Activated CD4-positive, alpha-beta T cell treated with anti-CD3 and anti-CD28 coated beads for 4 hours (primary cell): ENCODE data around the gene SYNPO2.

Experiments
- DNase-seq, 2 donors: peaks; one replicate each; pipeline ENCODE4 v3.0.0-alpha.2; 2020

The SYNPO2 gene

GRCh38 chr4:119082661-119083060 is 194.0 kb downstream of the SYNPO2 start:
- DNase-seq = no peak

DNA sequence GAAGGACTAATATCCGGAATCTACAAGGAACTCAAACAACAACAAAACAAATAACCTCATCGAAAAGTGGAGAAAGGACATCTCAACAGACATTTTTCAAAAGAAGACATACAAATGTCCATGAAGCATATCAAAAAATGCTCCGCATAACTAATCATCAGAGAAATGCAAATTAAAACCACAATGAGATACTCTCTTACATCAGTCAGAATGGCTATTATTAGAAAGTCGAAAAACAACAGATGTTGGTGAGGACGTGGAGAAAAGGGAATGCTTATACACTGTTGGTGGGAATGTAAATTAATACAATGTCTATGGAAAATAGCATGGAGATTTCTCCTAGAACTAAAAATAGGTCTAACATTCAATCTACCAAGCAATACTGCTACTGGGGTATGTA is 195.9 kb downstream of the SYNPO2 start:
- no peak for DNase-seq

- no peak for DNase-seq
These were observed 198.5 kb downstream of the SYNPO2 start for GRCh38 chr4:119087121-119087520.

GRCh38 chr4:119087656-119088055 is 199.0 kb downstream of the SYNPO2 start:
- no peak for DNase-seq

GRCh38 chr4:119093042-119093827 is 204.6 kb downstream of the SYNPO2 start:
- DNase-seq = no peak

- DNase-seq = no peak
These were observed 208.7 kb downstream of the SYNPO2 start for GRCh38 chr4:119097282-119097900.

DNA sequence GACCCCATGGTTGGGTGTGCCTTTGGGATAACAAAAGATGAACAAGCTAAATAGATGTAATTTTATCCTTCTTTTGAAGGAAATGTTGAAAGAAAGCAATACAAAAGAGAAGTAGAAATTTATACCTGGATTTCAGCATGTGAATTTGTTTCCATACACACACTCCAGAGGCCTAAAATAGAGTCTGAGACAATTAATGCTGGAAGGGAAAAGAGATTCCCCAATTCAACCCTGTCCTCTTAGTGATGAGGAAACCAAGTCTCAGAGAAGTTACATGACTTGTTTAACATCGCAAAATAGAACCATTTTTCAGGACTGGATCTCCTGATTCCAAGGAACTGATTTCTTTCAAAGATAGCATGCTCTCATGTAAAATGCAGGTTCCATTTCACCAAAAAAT is 209.7 kb downstream of the SYNPO2 start:
- DNase-seq = no peak

DNA sequence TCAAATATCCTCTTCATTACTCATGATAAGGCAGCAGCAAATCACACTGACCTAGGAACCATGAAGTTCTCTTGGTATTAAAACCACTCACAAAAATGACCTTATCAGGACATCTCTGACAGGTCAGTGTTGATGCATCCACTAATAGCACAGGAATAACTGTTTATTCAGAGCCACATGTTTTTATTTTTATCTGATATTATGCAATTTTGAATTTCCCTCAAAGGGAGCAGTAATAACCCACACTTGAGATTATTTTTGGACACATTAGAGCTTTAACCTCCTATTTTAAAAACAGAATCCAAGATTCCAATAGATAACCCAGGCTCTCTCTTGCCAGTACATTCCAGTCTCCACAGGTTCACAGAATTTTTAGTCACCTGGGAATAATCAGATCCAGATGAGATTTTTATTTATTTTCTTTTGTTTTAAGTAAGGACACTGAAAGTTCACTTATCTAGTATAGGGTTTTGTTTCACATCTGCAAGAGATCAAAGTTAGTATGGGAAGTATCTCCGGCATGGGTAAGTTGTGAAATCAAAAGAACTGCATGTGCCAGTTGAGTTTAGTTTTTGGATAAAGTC is 210.7 kb downstream of the SYNPO2 start:
- DNase-seq = no peak

DNA sequence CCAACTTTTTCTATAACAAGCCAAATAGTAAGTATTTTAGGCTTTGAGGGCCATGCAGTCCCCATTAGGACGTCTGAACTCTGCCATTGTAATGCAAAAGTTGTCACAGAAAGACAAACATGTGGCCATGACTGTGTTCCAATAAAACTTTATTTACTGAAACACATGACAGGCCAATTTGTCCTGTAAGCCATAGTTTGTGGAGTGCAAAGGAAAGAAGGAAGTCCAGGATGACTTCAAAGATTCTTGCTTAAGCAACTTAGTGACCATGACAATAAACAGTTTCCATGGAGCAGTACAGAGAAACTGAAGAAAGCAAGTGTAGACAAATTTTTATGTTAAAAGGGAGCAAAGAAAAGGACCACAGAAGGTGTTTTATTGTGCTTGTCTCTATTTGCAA is 212.0 kb downstream of the SYNPO2 start:
- no peak for DNase-seq

GRCh38 chr4:119103263-119103662 is 214.6 kb downstream of the SYNPO2 start:
- no peak for DNase-seq

- DNase-seq = no peak
These were observed 216.1 kb downstream of the SYNPO2 start for GRCh38 chr4:119104644-119105273.

- no peak for DNase-seq
These were observed 217.0 kb downstream of the SYNPO2 start for GRCh38 chr4:119105605-119106004.

DNA sequence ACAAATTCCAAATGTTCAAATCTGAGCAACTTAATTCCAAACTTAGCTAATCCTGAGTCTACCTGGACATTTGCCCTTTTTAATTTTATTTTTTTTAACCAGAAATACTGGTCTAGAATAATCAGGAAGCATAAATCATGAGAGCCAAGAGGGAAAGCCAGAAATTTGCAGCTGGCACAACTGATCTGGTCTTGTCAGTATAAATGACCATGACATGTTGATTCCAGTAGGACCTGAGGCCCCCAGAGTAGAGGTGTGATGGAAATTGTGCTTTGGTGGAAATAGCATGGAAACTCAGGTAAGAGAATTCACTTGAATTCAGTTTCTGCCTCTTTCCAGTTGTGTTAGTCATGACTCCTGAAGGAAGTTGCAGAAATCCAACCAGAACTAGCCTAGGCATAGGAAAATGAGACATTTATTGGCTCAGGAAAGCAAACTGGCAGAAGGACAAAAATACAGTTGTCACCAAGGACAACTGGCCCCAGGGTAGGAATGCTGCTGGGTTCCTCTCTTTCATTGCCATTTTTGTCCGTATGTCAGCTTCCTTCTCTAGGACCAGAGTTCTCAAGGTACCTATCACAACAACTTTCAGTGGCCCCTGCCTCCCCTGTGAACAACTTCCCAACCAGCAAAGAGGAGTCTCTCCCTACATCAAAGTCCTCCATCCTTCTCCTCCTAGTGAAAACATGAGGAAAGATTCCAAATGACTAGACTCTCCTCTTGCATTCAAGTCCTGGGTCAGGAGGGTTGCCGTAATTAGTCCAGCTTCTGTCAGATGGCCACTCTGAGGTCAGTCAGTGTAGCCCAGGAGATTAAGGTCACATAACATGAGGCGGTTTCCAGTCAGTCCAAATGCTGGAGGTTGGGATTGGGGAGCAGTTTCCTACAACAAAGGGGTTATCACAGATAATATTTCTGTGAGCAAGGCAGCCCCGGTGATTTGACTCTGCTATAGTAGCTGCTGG is 217.7 kb downstream of the SYNPO2 start:
- DNase-seq = no peak

GRCh38 chr4:119110121-119110520 is 221.5 kb downstream of the SYNPO2 start:
- DNase-seq = no peak
